Panc1 (cell line): ENCODE data around the gene AKAP7.

Source experiments
- TF ChIP-seq, protein P1 (sequence below): fragments of 450-650 bp; IDR thresholded peaks from 2 replicates; pipeline ENCODE4 v1.5.1; 2017; ENCODE audit warnings: mild to moderate bottlenecking
- TF ChIP-seq, protein P2 (sequence below), 2 experiments: IDR thresholded peaks; 2 replicates each; pipeline ENCODE4 v1.6.1; 2011 to 2012; ENCODE audit warnings: low read depth in 2 of 2, control low read depth in 1 of 2, low read length in 1 of 2, mild to moderate bottlenecking in 1 of 2, moderate library complexity in 1 of 2; ENCODE audit not compliant: insufficient read depth in 1 of 2

DNA sequence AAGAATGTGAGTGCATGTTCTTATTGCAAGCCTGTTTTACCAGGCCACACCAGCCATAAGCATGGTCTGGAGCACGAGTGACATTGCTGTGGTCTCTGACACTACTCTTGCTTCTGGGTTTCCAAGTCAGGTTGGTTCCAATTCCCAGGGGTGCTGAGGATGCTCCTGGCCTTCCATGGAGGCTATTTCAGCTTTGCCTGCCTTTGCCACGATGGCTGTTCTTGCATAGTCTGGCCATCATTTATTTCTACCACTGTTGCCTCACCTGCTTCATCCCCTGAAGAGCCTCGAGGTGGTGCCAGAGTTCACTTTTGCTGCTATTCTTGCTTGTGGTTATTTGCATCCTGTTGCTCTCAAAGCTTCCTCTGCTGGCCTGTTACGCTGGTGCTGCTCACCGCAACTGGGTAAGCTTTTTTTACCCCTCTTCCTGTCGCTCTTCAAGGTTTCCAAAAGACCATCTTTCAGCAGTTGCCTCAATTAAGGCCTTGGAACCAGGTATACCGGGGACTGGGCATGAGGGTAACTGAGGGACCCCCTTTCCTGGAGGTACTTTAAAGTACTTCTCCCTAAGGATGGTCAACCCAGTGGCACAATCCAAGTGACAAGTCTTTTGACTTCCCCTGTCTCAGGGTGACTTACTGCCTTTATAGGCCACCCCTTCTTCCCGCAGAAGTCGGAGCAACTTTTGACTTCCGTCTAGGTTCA lies 64.5 kb downstream of the AKAP7 start:
- TF ChIP-seq, protein P1, sequence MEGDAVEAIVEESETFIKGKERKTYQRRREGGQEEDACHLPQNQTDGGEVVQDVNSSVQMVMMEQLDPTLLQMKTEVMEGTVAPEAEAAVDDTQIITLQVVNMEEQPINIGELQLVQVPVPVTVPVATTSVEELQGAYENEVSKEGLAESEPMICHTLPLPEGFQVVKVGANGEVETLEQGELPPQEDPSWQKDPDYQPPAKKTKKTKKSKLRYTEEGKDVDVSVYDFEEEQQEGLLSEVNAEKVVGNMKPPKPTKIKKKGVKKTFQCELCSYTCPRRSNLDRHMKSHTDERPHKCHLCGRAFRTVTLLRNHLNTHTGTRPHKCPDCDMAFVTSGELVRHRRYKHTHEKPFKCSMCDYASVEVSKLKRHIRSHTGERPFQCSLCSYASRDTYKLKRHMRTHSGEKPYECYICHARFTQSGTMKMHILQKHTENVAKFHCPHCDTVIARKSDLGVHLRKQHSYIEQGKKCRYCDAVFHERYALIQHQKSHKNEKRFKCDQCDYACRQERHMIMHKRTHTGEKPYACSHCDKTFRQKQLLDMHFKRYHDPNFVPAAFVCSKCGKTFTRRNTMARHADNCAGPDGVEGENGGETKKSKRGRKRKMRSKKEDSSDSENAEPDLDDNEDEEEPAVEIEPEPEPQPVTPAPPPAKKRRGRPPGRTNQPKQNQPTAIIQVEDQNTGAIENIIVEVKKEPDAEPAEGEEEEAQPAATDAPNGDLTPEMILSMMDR: peak; percentile 73
- TF ChIP-seq, protein P2, sequence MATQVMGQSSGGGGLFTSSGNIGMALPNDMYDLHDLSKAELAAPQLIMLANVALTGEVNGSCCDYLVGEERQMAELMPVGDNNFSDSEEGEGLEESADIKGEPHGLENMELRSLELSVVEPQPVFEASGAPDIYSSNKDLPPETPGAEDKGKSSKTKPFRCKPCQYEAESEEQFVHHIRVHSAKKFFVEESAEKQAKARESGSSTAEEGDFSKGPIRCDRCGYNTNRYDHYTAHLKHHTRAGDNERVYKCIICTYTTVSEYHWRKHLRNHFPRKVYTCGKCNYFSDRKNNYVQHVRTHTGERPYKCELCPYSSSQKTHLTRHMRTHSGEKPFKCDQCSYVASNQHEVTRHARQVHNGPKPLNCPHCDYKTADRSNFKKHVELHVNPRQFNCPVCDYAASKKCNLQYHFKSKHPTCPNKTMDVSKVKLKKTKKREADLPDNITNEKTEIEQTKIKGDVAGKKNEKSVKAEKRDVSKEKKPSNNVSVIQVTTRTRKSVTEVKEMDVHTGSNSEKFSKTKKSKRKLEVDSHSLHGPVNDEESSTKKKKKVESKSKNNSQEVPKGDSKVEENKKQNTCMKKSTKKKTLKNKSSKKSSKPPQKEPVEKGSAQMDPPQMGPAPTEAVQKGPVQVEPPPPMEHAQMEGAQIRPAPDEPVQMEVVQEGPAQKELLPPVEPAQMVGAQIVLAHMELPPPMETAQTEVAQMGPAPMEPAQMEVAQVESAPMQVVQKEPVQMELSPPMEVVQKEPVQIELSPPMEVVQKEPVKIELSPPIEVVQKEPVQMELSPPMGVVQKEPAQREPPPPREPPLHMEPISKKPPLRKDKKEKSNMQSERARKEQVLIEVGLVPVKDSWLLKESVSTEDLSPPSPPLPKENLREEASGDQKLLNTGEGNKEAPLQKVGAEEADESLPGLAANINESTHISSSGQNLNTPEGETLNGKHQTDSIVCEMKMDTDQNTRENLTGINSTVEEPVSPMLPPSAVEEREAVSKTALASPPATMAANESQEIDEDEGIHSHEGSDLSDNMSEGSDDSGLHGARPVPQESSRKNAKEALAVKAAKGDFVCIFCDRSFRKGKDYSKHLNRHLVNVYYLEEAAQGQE (IDR thresholded peaks at IDR 0.05; ENCODE audit: insufficient read depth in 1 of 2, low read depth in 2 of 2, low read length in 1 of 2): no peak
